Measurements from ENCODE around the gene PCYT2. TPM values are rescaled to one million over a fixed set of nuclear protein-coding genes. Genes with fewer than 3 reads are reported as not detected.

Gene PCYT2
- 93.2 and 95.2 TPM in 2 replicates for total RNA-seq
- long read RNA-seq, full-length matches to known transcripts, result 1 of 9 reads
- long read RNA-seq, partial matches to known transcripts, result 2 of 9 reads
- long read RNA-seq, other reads (novel, unspliced or antisense), result 6 of 9 reads

DNA sequence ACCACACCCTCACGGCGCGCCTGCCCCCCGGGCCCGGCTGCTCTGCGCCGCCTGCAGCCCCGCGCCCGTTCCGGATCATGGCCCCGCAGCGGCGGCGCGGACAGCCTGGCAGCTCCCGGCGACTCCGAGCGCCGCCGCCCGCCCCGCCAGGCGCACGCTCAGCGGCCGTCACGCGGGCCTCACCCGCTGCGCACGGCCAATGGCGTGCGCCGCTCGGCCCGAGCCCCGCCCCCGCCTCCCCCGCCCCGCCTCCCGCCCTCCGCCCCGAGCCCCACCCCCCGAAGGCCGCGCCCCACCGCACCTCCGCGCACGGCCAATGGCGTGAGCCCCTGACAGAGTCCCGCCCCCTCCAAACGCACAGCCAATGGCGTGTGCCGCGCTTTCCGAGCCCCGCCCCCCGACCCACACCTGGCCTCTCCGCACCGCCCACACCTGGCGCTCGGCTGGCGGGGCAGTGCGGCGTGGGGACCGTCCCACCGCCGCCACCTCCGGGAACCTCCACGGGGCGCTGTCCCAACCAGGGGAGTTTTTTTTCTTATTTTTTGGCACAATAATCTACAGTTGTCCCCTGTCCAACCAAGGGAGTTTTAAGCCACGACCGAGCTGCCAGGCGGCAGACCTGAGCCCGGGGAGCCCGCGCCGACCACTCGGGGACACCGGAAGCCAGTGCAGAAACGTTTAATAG, at the start of gene PCYT2:
TSS of gene PCYT2 (minus strand) at position 123 of the 685 bp plus-strand sequence. CDS start at position 79, 44 bp downstream.
- H3K9me3 Mint-ChIP-seq (ENCODE audit: low read depth), result no peaks in the 10 kb centered on the region
- TF ChIP-seq, protein P1, sequence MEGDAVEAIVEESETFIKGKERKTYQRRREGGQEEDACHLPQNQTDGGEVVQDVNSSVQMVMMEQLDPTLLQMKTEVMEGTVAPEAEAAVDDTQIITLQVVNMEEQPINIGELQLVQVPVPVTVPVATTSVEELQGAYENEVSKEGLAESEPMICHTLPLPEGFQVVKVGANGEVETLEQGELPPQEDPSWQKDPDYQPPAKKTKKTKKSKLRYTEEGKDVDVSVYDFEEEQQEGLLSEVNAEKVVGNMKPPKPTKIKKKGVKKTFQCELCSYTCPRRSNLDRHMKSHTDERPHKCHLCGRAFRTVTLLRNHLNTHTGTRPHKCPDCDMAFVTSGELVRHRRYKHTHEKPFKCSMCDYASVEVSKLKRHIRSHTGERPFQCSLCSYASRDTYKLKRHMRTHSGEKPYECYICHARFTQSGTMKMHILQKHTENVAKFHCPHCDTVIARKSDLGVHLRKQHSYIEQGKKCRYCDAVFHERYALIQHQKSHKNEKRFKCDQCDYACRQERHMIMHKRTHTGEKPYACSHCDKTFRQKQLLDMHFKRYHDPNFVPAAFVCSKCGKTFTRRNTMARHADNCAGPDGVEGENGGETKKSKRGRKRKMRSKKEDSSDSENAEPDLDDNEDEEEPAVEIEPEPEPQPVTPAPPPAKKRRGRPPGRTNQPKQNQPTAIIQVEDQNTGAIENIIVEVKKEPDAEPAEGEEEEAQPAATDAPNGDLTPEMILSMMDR (IDR thresholded peaks at IDR 0.05; ENCODE audit: unreplicated experiment), result peak; percentile 52
- peak within 1 kb of the TSS; percentile 92 for H3K4me3 Mint-ChIP-seq (ENCODE audit: low read depth)
- H3K27ac Mint-ChIP-seq, result peak within 1 kb of the TSS; percentile 97
- H3K4me1 Mint-ChIP-seq (ENCODE audit: low read depth), result peaks cover 10% of the 10 kb centered on the region
- H3K36me3 Mint-ChIP-seq (ENCODE audit: insufficient read depth), result peaks cover 10% of the 10 kb centered on the region
- H3K27me3 Mint-ChIP-seq, result no peaks in the 10 kb centered on the region
- peak; percentile 91 for DNase-seq (ENCODE audit: low spot score, unreplicated experiment)

DNA sequence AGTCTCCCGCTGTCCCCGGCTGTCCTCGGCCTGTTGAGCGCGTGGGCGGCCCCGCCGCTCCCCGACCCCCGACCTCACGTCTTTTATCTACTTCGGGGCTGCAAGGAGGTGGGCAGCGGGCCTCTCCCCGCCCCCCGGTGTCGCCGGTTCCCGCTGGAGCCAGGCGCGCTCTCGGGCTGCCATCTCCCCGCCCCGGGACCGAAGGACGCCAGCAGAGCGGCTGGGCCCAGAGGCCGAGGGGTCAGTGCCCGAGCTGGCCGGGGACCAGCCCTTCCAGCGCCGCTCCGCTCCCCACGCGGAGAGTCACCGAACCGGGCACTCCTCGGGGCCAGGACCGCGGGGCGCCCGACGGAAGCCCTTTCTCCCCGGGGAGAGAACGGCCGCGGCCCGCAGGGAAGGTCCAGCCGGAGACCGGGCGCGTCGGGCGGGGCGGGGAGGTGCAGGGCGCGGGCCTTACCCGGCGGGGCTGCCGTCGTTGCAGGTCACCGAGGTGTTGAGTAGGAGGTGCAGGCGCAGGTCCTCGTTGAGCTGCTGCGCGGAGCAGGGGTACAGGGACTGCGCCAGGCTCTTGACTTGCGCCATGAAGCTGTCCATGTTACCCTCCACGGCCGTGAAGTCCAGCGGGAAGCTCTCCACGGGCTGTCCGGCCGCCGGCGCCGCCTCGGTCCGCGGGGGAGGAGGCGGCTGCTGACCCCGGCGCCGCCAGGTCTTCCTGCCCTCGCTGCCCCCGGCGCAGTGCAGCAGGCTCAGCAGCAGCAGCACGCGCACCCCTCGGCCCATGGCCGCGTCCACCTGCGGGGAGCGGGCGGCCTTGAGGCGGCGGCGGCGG, 49.1 kb upstream of the PCYT2 start:
- Mint-ChIP-seq H3K4me3 (ENCODE audit: low read depth) (no peak overlapping the region), H3K9me3 (ENCODE audit: low read depth) (no peaks in the 10 kb centered on the region), H3K4me1 (ENCODE audit: low read depth) (peaks cover 12% of the 10 kb centered on the region), H3K36me3 (ENCODE audit: insufficient read depth) (no peaks in the 10 kb centered on the region), H3K27me3 (peaks cover 54% of the 10 kb centered on the region), H3K27ac (no peak overlapping the region)
- TF ChIP-seq, protein P1 (IDR thresholded peaks at IDR 0.05; ENCODE audit: unreplicated experiment), result no peak
- DNase-seq (ENCODE audit: low spot score, unreplicated experiment), result no peak

DNA sequence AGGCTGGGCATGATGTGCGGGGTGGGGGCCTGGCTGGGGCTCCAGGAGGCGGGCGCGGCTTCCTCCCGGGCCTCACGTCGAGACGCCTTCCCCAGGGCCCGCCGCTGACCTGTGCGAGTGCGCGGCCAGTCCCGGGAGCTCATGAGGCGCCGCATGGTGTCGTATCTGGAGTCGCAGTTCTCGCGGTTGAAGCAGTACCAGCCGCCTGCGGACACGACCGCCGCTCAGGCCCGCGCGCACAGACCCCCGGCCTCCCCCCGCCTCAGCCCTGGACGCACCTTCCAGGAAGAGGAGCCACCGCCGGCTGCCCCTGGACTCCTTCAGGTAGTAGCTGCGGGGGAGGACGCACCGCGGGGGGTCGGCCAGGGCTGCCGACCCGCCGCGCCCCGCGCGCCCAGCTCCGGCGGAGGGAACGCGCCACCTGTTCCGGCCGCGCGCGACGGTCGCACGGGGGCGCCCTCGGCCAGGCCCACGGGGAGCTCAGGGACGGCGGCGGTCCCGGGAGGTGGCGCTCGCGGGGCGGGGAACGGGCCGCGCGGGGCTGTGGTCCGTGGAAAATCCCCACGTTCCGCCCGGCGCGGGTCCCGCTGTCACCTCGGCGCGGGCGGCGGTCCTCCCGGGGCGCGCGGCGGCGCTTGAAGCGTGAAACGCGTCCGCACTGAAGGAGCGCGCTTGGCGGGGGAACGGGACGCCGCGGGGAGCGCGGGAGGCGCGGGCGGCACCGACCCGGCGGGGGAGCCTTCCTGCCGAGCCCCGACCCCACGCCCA, 48.3 kb upstream of the PCYT2 start:
- Mint-ChIP-seq H3K27ac (no peak overlapping the region), H3K36me3 (ENCODE audit: insufficient read depth) (no peaks in the 10 kb centered on the region), H3K4me1 (ENCODE audit: low read depth) (peaks cover 17% of the 10 kb centered on the region), H3K9me3 (ENCODE audit: low read depth) (no peaks in the 10 kb centered on the region), H3K4me3 (ENCODE audit: low read depth) (no peak overlapping the region), H3K27me3 (peaks cover 46% of the 10 kb centered on the region)
- TF ChIP-seq, protein P1 (IDR thresholded peaks at IDR 0.05; ENCODE audit: unreplicated experiment), result peak; percentile 62
- no peak for DNase-seq (ENCODE audit: low spot score, unreplicated experiment)

DNA sequence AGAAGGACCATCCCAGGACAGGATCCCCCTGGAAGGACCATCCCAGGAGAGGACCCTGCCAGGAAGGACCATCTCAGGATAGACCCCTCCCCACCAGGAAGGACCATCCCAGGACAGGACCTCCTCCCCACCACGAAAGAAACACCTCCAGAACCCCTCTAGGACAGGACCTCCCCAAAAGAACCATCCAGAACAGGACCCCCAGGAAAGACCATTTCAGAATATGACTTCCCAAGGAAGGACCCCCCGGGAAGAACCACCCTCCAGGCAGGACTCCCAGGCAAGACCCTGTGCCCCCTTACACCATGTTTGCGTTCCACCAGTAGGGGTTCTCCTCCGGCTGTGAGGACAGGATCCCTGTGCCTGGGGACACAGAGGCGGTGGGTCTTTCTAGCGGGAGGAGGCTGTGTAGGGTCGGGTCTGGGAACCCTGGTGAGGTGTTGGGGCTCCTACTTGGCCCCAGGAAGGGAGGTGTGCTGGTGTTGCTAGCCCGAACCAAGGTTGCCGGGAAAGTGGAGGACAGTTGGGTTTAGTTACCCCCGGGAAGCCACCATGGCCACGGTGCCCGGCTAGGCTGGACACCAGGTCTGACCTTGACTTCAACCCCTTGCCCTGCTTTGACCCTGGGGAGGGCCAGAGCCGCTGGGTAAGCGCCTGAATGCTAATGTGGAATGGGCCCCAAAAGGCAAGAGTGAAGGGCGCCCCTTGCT, 47.6 kb upstream of the PCYT2 start:
- no peaks in the 10 kb centered on the region for H3K36me3 Mint-ChIP-seq (ENCODE audit: insufficient read depth)
- H3K4me3 Mint-ChIP-seq (ENCODE audit: low read depth), result no peak overlapping the region
- H3K27ac Mint-ChIP-seq, result no peak overlapping the region
- peaks cover 17% of the 10 kb centered on the region for H3K4me1 Mint-ChIP-seq (ENCODE audit: low read depth)
- TF ChIP-seq, protein P1 (IDR thresholded peaks at IDR 0.05; ENCODE audit: unreplicated experiment), result no peak
- no peaks in the 10 kb centered on the region for H3K9me3 Mint-ChIP-seq (ENCODE audit: low read depth)
- H3K27me3 Mint-ChIP-seq, result peaks cover 38% of the 10 kb centered on the region
- DNase-seq (ENCODE audit: low spot score, unreplicated experiment), result no peak
